HG03196 (cell line): Measurements from ENCODE around the gene LRRC4C.
A peak's percentile ranks its signal among the peaks of the same experiment; 100 is the strongest.
"Not testable (repeated sequence)": the region's sequence is repeated elsewhere in the genome, so short reads cannot be mapped to it uniquely, and the experiment has no call there.

Experiments
- ATAC-seq: cut with Tn5 transposase; IDR thresholded peaks from one replicate; pipeline ENCODE4 v1.9.1; 2021; ENCODE audit not compliant: unreplicated experiment

LRRC4C gene

DNA sequence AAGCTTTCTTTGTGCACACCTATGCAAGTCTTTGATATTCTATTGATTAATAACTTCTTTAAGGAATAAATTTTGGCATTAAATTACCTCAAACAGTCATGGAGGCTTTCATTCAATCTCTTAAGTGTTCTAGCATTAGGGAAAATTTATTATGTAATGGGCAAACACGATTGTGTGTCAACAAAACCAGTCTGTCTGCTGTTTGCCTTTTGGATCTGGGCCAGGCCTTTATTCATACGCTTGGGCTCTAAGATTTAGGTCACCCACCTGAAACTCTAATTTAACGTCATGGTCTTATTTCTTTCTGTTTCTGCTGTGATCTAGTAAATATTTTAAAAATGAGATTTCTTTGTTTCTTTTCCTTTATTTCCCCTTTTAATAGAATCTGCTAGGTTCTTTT lies 1270.6 kb downstream of the LRRC4C start:
- no peak for ATAC-seq

DNA sequence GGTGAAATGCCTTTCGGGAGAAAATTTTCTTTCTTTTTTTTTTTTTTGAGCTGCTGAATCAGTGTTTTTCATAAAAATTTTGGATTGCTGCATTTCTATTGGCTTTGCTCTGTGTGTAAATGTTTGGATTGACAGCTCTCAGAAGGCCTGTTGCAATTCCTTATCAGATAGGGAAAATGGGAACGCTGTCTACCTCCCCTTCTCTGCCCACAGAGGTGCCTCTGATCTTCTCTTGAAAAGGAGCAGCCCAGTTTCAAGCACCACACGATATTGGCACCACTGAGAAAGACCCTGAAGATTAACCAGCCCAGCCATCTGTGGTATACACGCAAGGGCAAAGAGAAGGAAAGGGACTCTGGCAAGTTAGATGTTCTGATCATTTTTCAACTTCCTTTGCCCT lies 1272.2 kb downstream of the LRRC4C start:
- no peak for ATAC-seq

DNA sequence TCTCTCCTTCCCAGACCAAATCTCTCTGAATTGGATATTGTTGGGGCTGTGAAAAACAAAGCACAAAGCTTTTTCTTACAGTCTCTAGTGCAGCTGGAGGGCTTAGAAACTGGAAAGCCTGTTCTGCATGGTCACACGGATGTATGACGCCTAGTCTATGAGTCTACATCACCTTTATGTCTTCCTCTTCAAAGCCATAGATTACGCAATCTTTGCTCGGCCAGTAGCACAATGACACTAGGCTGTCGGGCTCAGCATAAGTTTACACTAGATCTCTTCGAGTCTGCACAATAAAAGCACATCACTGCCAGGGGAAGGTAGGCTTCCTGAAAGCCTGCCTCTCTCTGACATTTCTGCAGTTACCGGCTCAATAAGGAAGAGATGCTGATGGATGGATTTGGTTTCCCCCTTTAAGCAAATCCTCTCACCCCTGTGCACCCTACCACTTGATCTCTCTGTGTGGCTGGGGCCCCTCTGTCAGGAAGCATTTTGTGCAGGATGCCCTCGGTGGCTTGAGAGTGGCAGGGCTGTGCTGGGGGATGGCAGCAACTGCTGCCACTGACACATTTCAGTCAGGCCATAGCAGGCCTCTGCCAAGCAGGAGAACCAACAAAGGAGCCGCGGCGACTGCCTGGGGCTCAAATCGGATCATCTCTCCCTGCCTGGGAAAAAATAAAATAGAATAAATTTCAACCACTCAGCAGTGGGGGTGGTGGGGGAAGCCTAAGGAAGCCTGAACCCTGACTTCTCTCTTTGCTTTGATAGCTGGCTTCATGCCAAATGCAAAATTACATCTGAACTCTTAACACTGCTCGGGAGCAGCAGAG lies 1272.8 kb downstream of the LRRC4C start:
- ATAC-seq, result no peak

DNA sequence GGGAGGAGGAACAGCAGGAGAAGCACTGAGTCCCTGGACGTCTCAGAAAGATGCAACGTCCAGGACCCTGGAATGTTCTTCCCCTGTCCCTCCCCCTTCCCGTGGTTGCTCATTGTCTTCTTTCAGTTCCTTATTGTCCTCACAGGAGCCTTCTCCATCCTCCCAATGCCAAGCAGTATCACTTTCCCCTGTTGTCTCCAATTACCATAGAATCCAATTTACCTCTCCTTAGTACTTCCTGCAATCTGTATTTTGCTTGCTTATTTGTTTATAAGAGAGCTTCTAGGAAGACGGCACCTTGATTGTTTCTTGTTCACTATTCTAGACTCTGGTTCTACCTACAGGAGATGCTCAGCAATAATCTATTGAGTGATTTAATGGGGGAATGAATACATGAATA lies 1273.7 kb downstream of the LRRC4C start:
- no peak for ATAC-seq

DNA sequence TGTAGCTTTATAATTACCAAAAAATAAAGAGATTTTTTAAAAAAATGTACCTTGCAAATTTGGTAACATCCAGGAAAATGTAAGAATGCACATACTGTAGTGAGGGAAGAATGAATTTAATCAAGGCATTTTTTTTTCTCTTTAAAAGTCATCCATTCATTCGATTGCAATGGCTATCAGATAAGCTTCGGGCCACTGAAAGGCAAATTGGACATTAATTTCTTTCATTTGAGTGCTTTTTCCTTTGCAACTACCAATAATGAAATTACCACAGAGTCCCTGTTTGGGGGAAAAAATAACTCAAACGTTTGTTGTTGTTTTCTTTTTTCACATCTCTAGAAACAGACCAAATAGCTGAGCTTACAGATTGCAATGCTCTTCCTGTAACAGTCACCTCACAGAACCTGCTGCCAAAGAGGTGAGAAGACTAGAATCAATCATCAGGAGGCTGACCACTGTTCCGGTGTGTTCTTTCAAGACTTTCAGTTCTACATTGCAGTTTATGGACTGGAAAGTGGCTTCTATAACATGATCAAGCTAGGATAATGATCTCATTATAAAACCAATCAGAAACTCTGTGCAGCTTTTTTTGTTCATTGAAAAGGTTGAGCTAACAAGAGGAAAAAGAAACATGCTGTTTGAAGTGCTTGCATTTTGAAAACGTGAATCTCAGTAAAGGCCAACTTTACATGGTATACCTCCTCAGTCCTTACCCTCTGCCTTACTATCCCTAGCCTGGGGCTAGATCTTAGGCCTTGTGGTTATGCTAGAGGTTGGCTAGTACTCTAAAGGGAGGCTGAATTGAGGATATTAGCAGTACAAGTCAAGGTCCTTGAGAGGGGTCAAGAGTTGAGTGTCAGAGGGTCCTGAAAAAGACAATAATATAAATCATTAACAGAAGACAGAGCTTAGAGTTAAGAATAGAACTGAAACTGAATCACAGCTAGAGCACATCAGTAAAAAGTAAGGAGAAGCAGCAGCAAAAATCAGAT lies 1276.1 kb downstream of the LRRC4C start:
- ATAC-seq, result peak; percentile 91

DNA sequence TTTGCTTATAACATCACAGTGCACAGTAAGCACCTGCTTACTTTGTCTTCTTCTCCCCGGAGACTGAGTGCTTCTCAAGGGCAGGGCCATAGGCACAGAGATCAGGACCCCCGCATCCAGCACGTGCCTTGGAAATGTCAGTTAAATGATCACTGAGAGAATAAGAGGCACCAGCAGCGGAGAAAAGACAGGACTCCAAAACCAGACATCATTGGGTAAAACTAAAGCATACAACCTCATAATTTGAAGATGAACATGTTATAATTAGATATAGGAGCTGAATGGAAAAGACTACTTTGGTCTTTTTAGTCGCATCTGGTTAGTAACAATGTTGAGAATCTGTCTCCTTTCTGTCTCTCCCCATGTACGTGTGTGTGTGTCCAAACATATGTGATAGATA lies 1279.9 kb downstream of the LRRC4C start:
- no peak for ATAC-seq

DNA sequence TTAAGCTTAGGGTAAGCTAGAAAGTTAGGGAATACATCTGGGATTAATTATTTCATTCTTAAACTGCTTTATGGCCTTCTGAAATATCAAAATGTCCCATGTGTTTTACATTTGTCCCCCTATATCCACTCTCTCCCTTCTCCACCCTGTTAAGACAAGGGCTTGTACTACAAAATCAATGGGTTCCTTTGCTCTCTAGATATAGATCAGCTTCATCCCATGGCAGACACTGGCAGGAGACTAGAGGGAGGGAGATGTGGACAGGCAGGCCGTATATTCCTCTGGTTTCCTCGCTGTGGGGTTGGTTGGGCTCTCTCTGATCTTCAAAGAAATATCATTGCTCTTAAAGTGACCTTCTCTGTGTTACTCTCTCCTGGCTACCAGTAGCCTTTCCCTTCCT lies 1281.0 kb downstream of the LRRC4C start:
- ATAC-seq, result no peak

DNA sequence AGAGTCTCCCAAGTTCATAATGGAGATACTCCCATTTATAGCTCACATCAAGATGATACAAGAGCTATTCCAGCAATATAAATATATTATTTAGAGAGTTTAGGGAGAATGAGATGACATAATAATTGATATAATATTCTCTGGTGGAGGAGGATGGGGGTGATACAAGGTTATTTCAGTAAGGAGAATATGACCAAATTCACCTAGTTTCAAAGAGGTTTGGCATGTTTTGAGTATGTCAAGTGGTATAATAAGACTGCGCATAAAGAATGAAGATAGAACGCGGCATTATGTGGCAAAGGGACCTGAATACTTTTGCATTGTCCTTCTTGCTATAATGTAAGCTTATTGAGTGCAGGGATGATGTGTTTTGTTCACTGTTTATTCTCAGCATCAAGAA lies 1283.5 kb downstream of the LRRC4C start:
- no peak for ATAC-seq

DNA sequence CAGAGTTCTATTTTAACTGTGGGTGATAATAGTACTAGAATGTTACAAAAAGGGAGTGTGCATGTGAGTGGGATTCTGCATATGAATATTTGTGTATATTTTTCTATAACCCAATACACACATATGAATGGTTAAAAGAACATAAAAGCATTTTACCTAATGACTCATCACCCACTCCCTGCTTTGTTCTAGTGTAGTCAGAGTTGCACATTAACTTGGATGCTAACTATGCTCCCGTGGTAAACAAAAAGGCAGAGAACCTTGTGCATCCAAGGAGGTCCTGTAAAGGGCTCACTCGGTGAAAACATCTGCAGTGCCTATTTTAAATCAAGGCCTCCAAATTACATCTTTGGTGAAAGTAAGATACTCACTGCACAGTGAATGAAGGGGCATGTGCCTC lies 1289.4 kb downstream of the LRRC4C start:
- no peak for ATAC-seq

DNA sequence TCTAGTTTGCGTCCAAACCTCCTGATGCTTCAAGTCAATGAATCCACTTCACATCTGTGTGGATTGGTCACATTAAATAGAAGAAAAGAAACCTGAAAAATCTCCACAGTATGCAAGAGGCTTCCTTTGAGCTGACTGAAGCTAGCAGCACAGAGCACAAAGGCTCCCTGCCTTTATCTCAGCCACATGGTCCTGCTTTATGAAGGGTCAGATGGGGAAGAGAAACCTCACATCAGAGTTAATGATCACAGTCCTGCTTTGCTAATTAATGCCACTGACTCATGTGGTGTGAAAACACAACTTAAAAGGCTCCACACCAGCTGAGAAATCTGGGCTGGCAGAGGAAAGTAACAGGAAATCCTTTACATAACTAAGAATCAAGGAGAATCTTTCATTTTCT lies 1291.0 kb downstream of the LRRC4C start:
- ATAC-seq, result peak; percentile 89

DNA sequence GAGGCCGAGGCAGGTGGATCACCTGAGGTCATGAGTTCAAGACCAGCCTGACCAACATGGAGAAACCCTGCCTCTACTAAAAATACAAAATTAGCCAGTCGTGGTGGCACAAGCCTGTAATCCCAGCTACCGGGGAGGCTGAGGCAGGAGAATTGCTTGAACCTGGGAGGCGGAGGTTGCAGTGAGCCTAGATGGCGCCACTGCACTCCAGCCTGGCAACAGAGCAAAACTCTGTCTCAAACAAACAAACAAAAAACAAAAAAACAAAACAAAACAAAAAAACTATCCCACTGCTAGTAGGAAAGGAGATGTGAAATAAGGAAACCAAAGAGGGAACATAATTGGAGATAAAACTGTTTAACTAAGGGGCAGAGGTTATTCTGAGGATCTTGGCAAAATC lies 1291.6 kb downstream of the LRRC4C start:
- not testable (repeated sequence) for ATAC-seq

DNA sequence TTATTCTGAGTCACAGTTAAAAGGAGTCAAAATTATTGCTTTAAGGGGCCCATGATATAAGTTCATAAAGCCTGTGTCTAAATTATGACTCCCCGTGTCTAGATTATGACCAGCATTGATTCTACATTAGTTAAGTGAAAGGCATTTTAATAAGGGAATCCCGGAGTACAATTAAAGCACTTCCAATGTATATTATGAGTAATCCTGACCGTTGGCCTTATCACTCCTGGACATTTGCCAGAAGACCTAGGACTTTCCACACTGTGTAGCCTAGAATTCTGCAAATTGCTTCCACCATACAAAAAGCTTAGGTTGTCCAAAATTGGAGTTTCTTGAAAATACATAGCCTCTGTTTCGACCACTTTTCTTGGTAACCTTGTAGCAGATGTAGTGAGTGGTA lies 1292.6 kb downstream of the LRRC4C start:
- ATAC-seq, result no peak

DNA sequence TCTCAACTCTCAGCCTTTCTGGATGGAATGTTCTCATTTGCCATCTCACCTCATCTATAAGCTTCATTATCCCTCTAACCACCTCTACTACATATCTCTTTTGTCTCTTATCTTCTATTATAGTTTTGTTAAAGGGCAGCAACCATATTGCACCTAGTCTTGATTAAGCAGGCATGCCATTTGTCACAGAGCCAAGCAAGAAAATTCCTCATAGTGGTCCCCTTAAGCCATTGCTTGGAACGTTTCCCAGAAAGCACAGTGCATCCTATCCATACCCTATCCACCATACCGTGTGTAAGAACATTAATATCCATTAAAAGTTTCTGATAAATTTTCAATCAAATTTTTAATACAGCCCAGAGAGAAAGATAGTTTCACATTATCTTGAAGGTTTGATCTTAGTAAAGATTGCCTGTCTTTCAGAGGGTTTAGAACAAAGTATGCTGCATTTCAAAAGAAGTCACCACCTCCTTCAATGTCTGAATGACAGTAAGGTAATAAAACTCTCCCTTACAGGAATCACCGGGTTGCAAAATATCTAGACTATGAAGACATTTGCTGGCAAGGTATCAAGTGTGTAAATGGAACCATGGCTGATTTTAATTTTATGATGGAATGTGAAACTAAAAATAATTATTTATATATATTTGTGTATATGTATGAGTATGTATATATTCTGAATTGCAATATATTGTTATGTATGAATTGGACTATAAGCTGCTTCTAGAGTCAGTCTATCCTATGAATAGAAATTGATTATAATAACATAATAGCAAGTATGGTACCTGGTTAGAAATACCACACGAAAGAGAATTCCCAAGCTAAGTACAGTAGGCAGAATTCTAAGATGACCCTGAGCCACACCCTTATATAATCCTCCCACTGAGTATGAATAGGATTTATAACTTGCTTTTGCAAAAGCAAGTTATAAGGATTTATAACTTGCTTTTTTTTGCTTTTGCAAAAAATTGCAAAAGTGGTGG lies 1296.3 kb downstream of the LRRC4C start:
- no peak for ATAC-seq

DNA sequence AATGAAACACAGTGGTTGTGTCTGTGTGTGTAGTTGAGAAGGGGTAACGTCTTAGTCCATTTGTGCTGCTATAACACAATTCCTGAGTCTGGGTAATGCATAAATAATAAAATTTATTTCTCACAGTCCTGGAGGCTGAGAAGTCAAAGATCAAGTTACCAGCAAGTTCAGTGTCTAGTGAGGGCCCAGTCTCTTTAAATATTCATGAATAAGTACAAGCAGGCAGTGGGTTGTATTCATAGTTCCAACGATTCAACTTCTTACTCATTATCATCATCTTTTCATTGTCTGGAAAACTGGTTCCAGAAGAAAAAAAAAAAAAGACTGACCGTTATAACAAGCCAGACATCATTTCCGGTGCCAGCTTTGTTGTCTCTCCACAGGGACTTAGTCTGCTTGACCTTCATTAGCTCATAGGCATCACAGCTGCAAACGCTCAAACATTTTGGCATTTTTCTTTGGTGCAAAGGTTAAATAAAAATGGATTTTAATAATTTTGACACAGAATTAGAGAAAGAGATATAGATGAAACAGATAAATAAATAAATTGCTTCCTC lies 1297.5 kb downstream of the LRRC4C start:
- no peak for ATAC-seq

DNA sequence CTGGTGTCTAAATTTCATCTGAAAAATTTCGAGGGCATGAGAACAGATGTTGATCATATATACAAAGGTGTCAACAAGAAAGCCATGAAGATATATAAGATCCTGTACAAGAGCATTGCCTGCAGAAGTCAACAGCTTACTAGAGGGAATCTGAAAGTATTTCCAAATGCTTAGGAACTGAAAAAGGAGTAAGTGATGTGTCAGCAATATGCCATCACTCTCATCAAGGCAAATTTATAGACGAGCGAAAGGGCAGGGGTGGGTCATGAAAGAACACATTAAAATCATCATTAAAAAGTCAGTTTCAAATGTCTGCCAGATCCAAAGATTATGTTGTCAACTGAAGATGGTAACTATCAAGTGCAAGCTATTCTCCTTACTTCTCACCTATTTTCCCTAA lies 1299.0 kb downstream of the LRRC4C start:
- ATAC-seq, result no peak

DNA sequence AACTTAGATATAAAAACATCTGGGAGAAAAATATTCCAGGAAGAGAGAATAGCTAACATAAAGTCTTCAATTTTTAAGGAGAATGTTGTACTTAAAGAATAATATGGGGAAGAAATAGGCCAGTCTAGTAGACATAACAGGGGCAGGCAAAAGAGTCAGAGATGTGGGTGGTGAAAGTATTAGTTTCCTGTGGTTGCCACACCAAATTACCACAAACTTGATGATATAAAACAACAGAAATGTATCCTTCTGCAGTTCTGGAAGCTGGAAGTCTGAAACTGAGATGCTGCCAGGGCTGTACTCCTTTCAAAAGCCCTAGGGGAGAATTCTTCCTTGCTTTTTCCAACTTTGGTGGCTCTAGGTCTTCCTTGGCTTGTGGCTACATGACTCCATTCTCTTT lies 1309.7 kb downstream of the LRRC4C start:
- ATAC-seq, result no peak

DNA sequence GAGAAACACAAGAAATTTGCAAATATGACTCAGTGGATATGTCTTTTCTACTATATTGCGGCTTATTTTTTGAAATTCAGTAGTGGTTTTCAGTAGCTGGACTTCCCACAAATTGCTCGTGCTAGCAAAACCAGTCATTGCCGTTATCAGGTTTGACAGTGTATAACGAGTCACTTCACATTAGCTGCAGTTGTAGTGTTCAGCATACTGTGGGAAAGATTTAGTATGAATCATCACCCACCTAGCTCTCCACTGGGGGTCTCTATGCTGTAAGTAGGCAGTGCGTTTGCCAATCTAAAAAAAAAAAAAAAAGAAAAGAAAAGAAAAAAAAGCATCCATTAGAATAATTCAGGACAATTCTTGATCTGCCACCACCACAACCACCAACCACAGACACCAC lies 1318.9 kb downstream of the LRRC4C start:
- ATAC-seq, result no peak

DNA sequence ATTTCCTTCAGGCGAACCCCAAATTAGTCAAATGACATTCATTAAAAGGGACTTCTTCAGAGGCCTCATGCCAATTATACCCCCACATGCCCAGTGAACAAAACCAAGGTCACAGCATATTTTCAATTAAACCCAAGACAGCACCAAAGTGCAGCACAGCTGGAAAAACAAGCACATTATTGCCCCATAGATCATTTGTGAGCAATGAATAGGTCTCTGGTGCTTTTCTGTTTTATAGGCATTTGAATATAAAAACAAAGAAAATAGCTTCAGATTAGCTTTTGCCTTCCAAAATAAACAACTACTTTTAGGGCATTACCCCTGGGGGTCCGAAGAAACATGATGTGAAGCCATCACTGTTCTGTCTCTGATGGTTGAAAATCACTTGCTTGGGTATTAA lies 1319.9 kb downstream of the LRRC4C start:
- ATAC-seq, result no peak

DNA sequence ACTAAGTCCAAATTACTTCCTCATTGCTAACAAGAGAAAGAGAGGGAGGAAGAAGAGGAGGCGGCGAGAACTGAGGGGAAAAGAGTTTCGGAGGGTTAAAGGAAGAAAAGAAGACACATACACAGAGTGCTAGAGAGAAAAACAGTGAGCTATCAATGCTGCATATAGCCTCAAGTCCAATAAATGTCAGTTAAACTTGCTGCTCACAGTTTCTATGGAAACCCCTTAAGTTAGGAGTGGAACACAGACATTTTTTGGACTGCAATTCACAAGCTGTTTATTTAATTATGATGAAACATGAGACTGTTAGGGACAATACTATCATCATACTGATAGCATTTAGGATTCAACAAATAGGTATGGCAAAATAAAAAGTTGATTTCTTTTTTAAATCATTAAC lies 1320.4 kb downstream of the LRRC4C start:
- no peak for ATAC-seq

DNA sequence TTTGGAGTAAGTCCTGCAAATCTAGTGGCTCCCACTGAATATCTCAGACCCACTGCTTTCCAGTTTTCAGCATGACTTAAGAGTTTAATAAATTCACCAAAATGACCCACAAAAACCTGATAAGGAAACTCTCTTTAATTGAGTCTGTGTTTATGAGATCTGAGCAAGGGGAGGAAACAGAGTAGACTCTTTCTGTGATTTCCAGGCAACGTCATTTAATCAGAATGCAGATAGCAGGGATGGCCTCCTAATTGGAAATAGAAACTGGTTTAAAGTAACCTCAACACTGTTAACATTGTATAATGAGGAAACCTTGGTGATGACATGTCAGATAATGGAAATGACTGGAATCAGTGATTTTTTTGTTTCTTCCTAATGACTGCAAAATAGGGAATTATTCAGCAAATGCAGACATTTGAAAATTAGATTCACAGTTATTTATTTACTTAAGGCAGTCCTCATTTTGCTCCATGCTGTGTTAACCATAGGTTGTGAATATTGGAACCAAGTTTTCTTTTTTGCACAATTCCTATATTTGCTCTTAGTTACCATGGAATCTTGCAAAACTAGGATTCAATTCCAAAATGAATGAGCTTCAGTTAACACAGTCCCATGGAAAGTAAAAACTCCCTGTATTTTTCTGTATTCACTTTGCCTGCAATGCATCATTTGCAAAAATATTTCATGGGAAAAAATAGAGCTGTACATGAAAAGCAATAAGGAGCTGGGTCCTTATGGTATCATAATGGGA lies 1324.5 kb downstream of the LRRC4C start:
- ATAC-seq, result no peak
